ENCODE measurements around the gene SNX9.
"Not testable (repeated sequence)": the region's sequence is repeated elsewhere in the genome, so short reads cannot be mapped to it uniquely, and the experiment has no call there.

The SNX9 gene

GRCh38 chr6:157887892-157888291 lies 64.8 kb downstream of the SNX9 start:
- no peak for DNase-seq (ENCODE audit: low read depth)

GRCh38 chr6:157891544-157892362 lies 68.7 kb downstream of the SNX9 start:
- DNase-seq (ENCODE audit: low read depth): no peak

- DNase-seq (ENCODE audit: low read depth): no peak
Measured at GRCh38 chr6:157892363-157892877, 69.4 kb downstream of the SNX9 start.

- DNase-seq (ENCODE audit: low read depth): no peak
Measured at GRCh38 chr6:157893238-157893637, 70.2 kb downstream of the SNX9 start.

GRCh38 chr6:157895585-157895984 lies 72.5 kb downstream of the SNX9 start:
- no peak for DNase-seq (ENCODE audit: low read depth)

GRCh38 chr6:157896932-157897331 lies 73.9 kb downstream of the SNX9 start:
- no peak for DNase-seq (ENCODE audit: low read depth)

GRCh38 chr6:157898169-157898568 lies 75.1 kb downstream of the SNX9 start:
- DNase-seq (ENCODE audit: low read depth): no peak

- no peak for DNase-seq (ENCODE audit: low read depth)
Measured at GRCh38 chr6:157898640-157899039, 75.6 kb downstream of the SNX9 start.

- DNase-seq (ENCODE audit: low read depth): not testable (repeated sequence)
Measured at GRCh38 chr6:157900262-157900661, 77.2 kb downstream of the SNX9 start.

GRCh38 chr6:157900751-157901150 lies 77.7 kb downstream of the SNX9 start:
- not testable (repeated sequence) for DNase-seq (ENCODE audit: low read depth)

- no peak for DNase-seq (ENCODE audit: low read depth)
Measured at GRCh38 chr6:157904999-157905398, 82.0 kb downstream of the SNX9 start.

- no peak for DNase-seq (ENCODE audit: low read depth)
Measured at GRCh38 chr6:157905590-157906342, 82.7 kb downstream of the SNX9 start.

GRCh38 chr6:157906537-157907061 lies 83.6 kb downstream of the SNX9 start:
- no peak for DNase-seq (ENCODE audit: low read depth)

GRCh38 chr6:157907651-157908050 lies 84.6 kb downstream of the SNX9 start:
- DNase-seq (ENCODE audit: low read depth): no peak

GRCh38 chr6:157908369-157909281 lies 85.6 kb downstream of the SNX9 start:
- DNase-seq (ENCODE audit: low read depth): no peak

GRCh38 chr6:157909282-157909664 lies 86.2 kb downstream of the SNX9 start:
- DNase-seq (ENCODE audit: low read depth): no peak

- DNase-seq (ENCODE audit: low read depth): no peak
Measured at GRCh38 chr6:157911278-157911677, 88.2 kb downstream of the SNX9 start.

- DNase-seq (ENCODE audit: low read depth): no peak
Measured at GRCh38 chr6:157911786-157912185, 88.7 kb downstream of the SNX9 start.

GRCh38 chr6:157912326-157912725 lies 89.3 kb downstream of the SNX9 start:
- DNase-seq (ENCODE audit: low read depth): no peak

- no peak for DNase-seq (ENCODE audit: low read depth)
Measured at GRCh38 chr6:157921685-157922367, 98.8 kb downstream of the SNX9 start.

- no peak for DNase-seq (ENCODE audit: low read depth)
Measured at GRCh38 chr6:157925771-157926170, 102.7 kb downstream of the SNX9 start.

All from activated T-cell treated with anti-CD3 and anti-CD28 coated beads for 1 hour (primary cell).